ENCODE results near the gene CCNK.

The CCNK gene

GRCh38 chr14:99514552-99515300 is 33.5 kb downstream of the CCNK start:
- no peak for TF ChIP-seq FOXP2 (optimal IDR thresholded peaks at IDR 0.05; ENCODE audit: borderline replicate concordance, extremely low read depth, extremely low read length, insufficient read depth)
- TF ChIP-seq SIN3A (IDR thresholded peaks at IDR 0.05; ENCODE audit: borderline replicate concordance, insufficient read depth, low read length) = no peak
- no peak for TF ChIP-seq TAF1 (IDR thresholded peaks at IDR 0.05; ENCODE audit: borderline replicate concordance, insufficient read depth, low read length)
- TF ChIP-seq REST (IDR thresholded peaks at IDR 0.05; ENCODE audit: insufficient read depth in 1 of 2, low read depth in 2 of 2, low read length in 2 of 2) = no peak
- TF ChIP-seq POLR2AphosphoS5 (IDR thresholded peaks at IDR 0.05; ENCODE audit: low read depth, low read length) = no peak

- TF ChIP-seq TAF1 (IDR thresholded peaks at IDR 0.05; ENCODE audit: borderline replicate concordance, insufficient read depth, low read length) (no peak), REST (IDR thresholded peaks at IDR 0.05; ENCODE audit: insufficient read depth in 1 of 2, low read depth in 2 of 2, low read length in 2 of 2) (no peak), SIN3A (IDR thresholded peaks at IDR 0.05; ENCODE audit: borderline replicate concordance, insufficient read depth, low read length) (no peak)
Measured at GRCh38 chr14:99515301-99516155, 34.3 kb downstream of the CCNK start.

- TF ChIP-seq REST (IDR thresholded peaks at IDR 0.05; ENCODE audit: insufficient read depth in 1 of 2, low read depth in 2 of 2, low read length in 2 of 2) (no peak), TAF1 (IDR thresholded peaks at IDR 0.05; ENCODE audit: borderline replicate concordance, insufficient read depth, low read length) (no peak), SIN3A (IDR thresholded peaks at IDR 0.05; ENCODE audit: borderline replicate concordance, insufficient read depth, low read length) (no peak), FOXP2 (optimal IDR thresholded peaks at IDR 0.05; ENCODE audit: borderline replicate concordance, extremely low read depth, extremely low read length, insufficient read depth) (no peak), POLR2AphosphoS5 (IDR thresholded peaks at IDR 0.05; ENCODE audit: low read depth, low read length) (no peak)
Measured at GRCh38 chr14:99516156-99516870, 35.1 kb downstream of the CCNK start.

- TF ChIP-seq POLR2AphosphoS5 (IDR thresholded peaks at IDR 0.05; ENCODE audit: low read depth, low read length) (no peak), SIN3A (IDR thresholded peaks at IDR 0.05; ENCODE audit: borderline replicate concordance, insufficient read depth, low read length) (no peak), FOXP2 (optimal IDR thresholded peaks at IDR 0.05; ENCODE audit: borderline replicate concordance, extremely low read depth, extremely low read length, insufficient read depth) (no peak), TAF1 (IDR thresholded peaks at IDR 0.05; ENCODE audit: borderline replicate concordance, insufficient read depth, low read length) (no peak), REST (IDR thresholded peaks at IDR 0.05; ENCODE audit: insufficient read depth in 1 of 2, low read depth in 2 of 2, low read length in 2 of 2) (no peak)
Measured at GRCh38 chr14:99516871-99517642, 35.8 kb downstream of the CCNK start.

Data from PFSK-1 (cell line).